Stimulated activated naive CD4-positive, alpha-beta T cell treated with Interleukin-2 at 50 U/mL for 16 hours (primary cell): ENCODE results near the gene PSMF1.

Source experiments
- DNase-seq: peaks from one replicate; lab custom pipeline; 2025; lab: John Stamatoyannopoulos, UW

Gene PSMF1

DNA sequence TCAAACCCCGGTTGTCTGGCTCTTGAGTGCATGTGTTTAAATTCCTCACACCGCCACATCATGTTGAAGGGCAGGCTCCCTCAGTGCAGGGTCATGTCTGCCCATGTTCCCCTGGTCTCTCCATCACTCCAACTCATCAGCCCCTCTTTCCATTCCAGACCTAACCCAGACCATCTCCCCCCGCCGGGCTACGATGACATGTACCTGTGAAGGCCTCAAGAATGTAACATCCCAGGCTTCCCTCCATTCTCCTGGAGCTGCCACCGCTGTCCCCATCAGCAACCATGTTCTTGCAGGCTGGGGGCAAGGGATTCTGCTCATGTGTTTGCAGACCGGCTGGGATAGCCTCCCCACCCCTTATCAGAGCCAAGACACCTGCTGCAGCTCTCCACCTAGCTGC lies 46.5 kb downstream of the PSMF1 start:
- no peak for DNase-seq

GRCh38 chr20:1165521-1165920 lies 47.1 kb downstream of the PSMF1 start:
- DNase-seq: no peak

DNA sequence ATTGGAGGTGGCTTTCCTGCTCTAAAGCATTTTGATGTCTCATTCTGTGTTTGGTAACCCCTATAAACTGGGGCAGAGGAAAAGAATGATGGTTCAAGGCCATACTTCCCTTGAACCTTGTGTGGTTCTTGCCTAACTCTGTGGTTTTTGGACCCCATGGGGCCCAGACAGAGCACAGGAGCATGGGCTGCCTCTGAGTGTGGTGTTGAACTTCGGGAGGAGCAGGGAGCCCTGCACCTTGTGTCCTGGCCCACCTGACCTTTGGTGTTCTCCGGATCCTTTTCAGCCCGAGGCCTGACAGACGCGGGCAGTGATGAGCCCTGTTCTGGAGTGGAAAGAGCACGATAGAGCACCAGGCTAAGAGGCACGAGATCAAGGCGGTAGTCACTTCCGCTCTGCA lies 47.5 kb downstream of the PSMF1 start:
- DNase-seq: no peak

DNA sequence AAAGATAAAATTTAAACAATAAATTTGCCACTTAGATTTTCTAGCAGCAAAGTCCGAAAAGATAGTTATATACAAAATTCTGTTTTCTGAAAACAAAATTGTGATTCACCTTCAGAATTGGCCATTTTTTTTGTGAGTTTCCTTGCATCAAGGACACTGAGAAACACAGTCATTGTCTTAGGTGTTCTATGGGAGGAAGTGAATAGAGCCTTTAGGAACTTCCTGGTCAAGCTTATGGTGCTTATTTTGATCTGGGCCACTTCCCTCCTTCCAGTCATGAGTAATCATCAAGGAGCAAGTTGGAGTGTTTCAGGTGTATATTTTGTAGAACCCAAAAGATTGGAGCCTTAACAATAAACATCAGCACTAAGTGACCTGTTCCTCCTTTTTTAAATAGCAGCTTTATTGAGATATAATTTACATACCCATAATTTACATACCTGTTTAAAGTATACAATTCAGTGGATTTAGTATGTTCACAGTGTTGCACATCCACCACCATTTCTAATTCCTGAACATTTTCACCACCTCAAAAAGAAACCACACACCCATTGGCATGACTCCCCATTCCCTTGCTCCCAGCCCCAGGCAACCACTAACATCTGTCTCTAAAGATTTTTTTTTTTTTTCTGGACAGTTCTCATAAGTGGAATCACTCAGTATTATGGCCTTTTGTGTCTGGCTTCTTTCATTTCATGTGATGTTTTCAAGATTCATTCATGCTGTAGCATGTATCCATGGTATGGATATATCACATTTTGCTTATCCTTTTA lies 48.7 kb downstream of the PSMF1 start:
- no peak for DNase-seq

DNA sequence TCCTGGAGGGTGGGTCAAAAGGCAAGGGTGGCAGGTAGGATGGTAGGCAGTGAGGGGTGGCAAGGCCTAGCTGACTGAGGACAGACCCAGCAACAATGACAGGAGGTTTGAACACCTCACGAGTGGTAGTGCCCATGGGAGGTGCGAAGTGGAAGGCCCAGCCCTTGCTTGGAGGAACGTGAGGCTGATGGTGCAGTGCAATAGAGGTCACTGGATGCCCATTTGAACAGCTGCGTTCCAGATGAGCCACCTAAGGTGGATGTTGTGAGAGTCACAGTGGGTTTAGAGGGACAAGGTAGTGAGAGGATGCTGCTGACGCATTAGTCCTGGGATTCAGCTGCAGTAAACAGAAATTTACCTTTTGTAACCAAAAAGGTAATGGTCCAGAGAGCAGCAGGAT lies 50.8 kb downstream of the PSMF1 start:
- no peak for DNase-seq

- no peak for DNase-seq
These were observed 53.2 kb downstream of the PSMF1 start for GRCh38 chr20:1171461-1172093.

DNA sequence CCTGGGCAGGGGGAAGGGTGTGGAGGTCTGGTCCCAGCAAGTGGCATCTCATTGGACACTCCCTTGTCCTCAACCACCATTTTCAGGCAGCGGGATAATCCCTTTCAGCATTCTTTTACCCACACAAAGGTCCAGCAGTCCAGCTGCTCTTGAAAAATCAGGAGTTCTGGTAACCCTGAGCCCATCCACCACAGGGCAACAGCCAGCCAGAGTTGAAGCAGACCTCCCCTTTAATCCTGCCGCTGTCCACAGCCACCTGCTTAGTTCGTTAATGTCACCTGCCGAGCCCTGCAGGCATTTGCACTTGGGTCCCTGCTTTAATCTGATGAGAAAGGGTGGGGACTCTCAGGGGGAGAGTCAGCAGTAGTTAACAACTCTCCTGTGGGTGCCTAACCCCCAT lies 55.3 kb downstream of the PSMF1 start:
- no peak for DNase-seq

- no peak for DNase-seq
These were observed 56.4 kb downstream of the PSMF1 start for GRCh38 chr20:1174787-1175186.

- DNase-seq: no peak
These were observed 59.3 kb downstream of the PSMF1 start for GRCh38 chr20:1177680-1178079.

- DNase-seq: no peak
These were observed 59.7 kb downstream of the PSMF1 start for GRCh38 chr20:1178103-1178502.

- DNase-seq: no peak
These were observed 60.2 kb downstream of the PSMF1 start for GRCh38 chr20:1178623-1179022.

GRCh38 chr20:1180949-1181348 lies 62.5 kb downstream of the PSMF1 start:
- no peak for DNase-seq

DNA sequence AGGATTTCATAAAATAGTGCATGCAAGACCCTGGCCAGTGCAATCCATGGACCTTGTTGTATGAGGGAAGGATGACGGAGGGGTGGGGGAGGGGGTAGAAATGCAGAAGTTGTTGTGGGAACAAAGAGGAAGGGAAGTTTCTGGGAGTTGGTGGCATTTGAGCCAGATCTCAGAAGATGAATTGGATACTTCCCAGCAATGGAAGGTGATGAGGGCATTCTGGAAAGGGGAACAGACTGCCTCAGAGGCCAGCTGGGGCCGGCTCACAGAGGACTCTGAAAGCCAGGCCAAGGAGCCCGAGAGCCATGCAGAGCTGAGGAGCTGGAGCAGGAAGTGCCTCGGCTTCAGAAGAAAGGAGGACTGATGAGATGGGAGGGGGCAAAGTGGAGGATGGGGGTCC lies 63.7 kb downstream of the PSMF1 start:
- no peak for DNase-seq

- DNase-seq: no peak
These were observed 64.8 kb downstream of the PSMF1 start for GRCh38 chr20:1183153-1183552.

DNA sequence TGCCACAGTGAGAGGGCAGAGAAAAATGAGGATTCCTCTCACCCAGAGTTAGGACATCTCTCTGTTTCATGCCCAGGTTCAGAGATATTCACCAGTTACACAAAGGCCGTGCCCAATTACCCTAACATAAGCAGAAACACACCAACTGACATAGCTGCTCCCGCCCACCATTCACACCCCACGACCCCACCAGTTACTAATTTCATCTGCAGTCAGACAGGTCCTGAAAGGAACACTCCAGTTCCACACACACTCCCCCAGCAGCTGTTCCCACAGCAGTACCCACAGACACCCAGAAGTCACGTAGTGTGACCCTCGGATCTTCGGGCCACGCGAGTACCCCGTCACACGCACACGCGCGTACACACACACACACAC lies 65.8 kb downstream of the PSMF1 start:
- DNase-seq: no peak

DNA sequence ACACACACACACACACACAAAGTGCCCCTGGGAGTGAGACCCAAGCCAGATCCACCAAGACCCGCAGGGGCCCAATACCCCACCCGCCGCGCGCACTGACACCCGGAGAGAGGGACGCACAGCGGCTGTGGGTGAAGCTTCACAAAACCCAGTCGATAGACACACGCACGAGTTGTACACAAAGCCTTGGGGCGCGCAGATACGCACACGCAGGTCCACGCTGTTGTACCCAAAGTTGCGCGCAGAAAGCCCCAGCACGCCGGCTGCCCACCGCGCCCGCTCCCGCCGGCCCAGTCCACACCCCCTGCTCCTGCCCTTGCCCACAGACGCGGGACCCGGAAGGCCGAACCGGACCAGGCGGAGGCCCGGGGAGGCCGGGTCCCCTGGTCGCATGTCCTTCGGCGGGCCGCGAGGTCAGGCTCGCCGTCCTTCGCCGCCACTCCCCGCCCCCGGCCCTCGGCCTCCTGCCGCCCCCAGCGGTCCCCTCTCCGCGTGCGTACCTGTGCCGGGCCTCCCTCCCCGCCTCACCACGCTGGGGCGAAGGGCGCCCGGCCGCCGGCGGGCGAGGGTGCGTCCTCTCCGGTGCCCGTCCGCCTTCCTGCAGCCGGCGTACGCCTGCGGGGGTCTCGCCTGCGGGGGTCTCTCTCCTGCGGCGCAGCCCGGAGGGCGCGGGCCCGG lies 66.4 kb downstream of the PSMF1 start, which contains the start of gene TMEM74B:
Gene TMEM74B, minus strand, starts transcription at position 344 of the 678 bp plus-strand sequence. CDS start 1,180 bp downstream, outside the sequence.
- no peak for DNase-seq

DNA sequence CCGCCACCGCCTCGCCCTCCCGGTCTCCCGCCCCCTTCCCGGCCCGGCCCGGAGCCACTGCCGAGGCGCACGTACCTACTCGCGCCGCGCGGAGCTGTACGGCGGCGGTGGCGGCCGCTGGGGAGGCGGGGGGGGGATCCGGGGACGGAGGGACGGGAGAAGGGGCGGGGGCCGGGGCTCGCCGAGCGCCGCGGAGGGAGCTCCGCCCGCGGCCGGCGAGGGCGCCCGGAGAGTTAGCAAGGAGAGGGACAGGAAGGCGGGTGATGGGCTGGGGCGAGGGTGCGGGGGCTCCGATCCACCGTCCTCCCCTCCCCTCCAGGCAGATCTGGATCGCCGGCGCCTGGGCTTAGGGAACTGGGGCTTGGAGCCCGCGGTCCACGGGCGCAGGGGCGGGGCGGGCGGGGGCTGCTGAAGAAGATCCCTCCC lies 66.9 kb downstream of the PSMF1 start:
- DNase-seq: no peak

GRCh38 chr20:1185790-1186334 lies 67.5 kb downstream of the PSMF1 start:
- DNase-seq: peak; percentile 7

GRCh38 chr20:1186367-1186991 lies 68.1 kb downstream of the PSMF1 start:
- no peak for DNase-seq

GRCh38 chr20:1187605-1188171 lies 69.3 kb downstream of the PSMF1 start:
- no peak for DNase-seq

GRCh38 chr20:1188347-1188746 lies 69.9 kb downstream of the PSMF1 start:
- DNase-seq: no peak

- DNase-seq: no peak
These were observed 71.4 kb downstream of the PSMF1 start for GRCh38 chr20:1189827-1190226.
